SKM-1 (cell line): ENCODE data around the gene PBX4.
"Not testable (repeated sequence)": the region's sequence is repeated elsewhere in the genome, so short reads cannot be mapped to it uniquely, and the experiment has no call there.

ENCODE experiments used
- DNase-seq: peaks from one replicate; lab custom pipeline; 2025; ENCODE audit not compliant: unreplicated experiment; lab: John Stamatoyannopoulos, UW

PBX4 gene

GRCh38 chr19:19618219-19619051, at the start of gene PBX4:
Gene PBX4 (minus strand): TSS chr19:19618687. CDS start chr19:19618629, 58 bp downstream.
- peak; percentile 97 for DNase-seq

GRCh38 chr19:19665420-19665948, 47.0 kb upstream of the PBX4 start:
- not testable (repeated sequence) for DNase-seq

- DNase-seq: peak; percentile 96
These were observed 45.0 kb upstream of the PBX4 start, which contains the start of gene ATP13A1 for GRCh38 chr19:19663256-19664120. Gene ATP13A1 (minus strand): TSS chr19:19663676. CDS start chr19:19663666, 10 bp downstream.

- peak; percentile 19 for DNase-seq
These were observed 44.4 kb upstream of the PBX4 start for GRCh38 chr19:19662871-19663255.

GRCh38 chr19:19662344-19662743, 43.9 kb upstream of the PBX4 start:
- DNase-seq: no peak

- peak; percentile 61 for DNase-seq
These were observed 43.3 kb upstream of the PBX4 start for GRCh38 chr19:19661675-19662251.

GRCh38 chr19:19661141-19661674, 42.7 kb upstream of the PBX4 start:
- DNase-seq: no peak

GRCh38 chr19:19659646-19660245, 41.3 kb upstream of the PBX4 start:
- DNase-seq: no peak

- DNase-seq: no peak
These were observed 38.9 kb upstream of the PBX4 start for GRCh38 chr19:19657397-19657783.

- no peak for DNase-seq
These were observed 38.2 kb upstream of the PBX4 start for GRCh38 chr19:19656451-19657396.

- DNase-seq: no peak
These were observed 37.3 kb upstream of the PBX4 start for GRCh38 chr19:19655641-19656343.

- DNase-seq: no peak
These were observed 36.6 kb upstream of the PBX4 start for GRCh38 chr19:19655051-19655594.

- DNase-seq: no peak
These were observed 36.0 kb upstream of the PBX4 start for GRCh38 chr19:19654441-19654840.

GRCh38 chr19:19653597-19654147, 35.2 kb upstream of the PBX4 start:
- no peak for DNase-seq

GRCh38 chr19:19652482-19653295, 34.2 kb upstream of the PBX4 start:
- no peak for DNase-seq

- DNase-seq: no peak
These were observed 32.6 kb upstream of the PBX4 start for GRCh38 chr19:19651076-19651475.

GRCh38 chr19:19650331-19650730, 31.8 kb upstream of the PBX4 start:
- DNase-seq: no peak
